T-cell (primary cell): ENCODE data around the gene TBC1D12. TPM values are rescaled to one million over a fixed set of nuclear protein-coding genes. Genes with fewer than 3 reads are reported as not detected.
A peak's percentile ranks its signal among the peaks of the same experiment; 100 is the strongest.

Source experiments
- ATAC-seq, 4 experiments: fragments of 200-7000 bp in 3 of 4; fragments of 150-1000 bp in 1 of 4; cut with Tn5 transposase; replicated peaks in 1 of 4; 1 replicate in 3 of 4; 2 replicates in 1 of 4; pipeline ENCODE4 v1.10.0; 2021; ENCODE audit warnings: moderate library complexity in 3 of 4, mild to moderate bottlenecking in 2 of 4, moderate number of reproducible peaks in 1 of 4
- CTCF ChIA-PET, 2 donors: fragments of 300-600 bp; sonication (Branson Sonifier 250); formaldehyde crosslinking; loops; one replicate each; lab custom pipeline; 2022; ENCODE audit warnings: antibody characterized with exemption in 2 of 2; lab: Charles Lee
- POLR2A ChIA-PET, 2 donors: fragments of 300-600 bp; sonication (Branson Sonifier 250); formaldehyde crosslinking; loops; one replicate each; lab custom pipeline; 2022; ENCODE audit warnings: antibody characterized with exemption in 2 of 2; lab: Charles Lee
- DNase-seq, 35 experiments: peaks; one replicate each; pipeline versions ENCODE4 v3.0.0 to v3.0.0-alpha.2; 2013 to 2023
- H3K27ac ChIP-seq: one replicate; pipeline ENCODE4 v1.5.1; 2013; ENCODE audit warnings: low read length
- H3K27me3 ChIP-seq, 2 experiments: replicated peaks in 1 of 2; 1 replicate in 1 of 2; 2 replicates in 1 of 2; pipeline versions ENCODE4 v1.6.1 to v1.7.0; 2013; ENCODE audit warnings: low read length in 1 of 2, mixed read lengths in 1 of 2; ENCODE audit not compliant: control insufficient read depth in 2 of 2, insufficient read depth in 2 of 2; ENCODE audit errors: extremely low read depth in 1 of 2
- H3K36me3 ChIP-seq, 2 donors: 1 replicate in 1 of 2; 2 replicates in 1 of 2; pipeline versions ENCODE4 v1.6.1 to v1.7.0; 2013; ENCODE audit warnings: low read length in 1 of 2; ENCODE audit not compliant: control insufficient read depth in 2 of 2, insufficient read depth in 1 of 2; ENCODE audit errors: extremely low read depth in 1 of 2
- H3K4me1 ChIP-seq, 2 experiments: 1 replicate in 1 of 2; 2 replicates in 1 of 2; pipeline versions ENCODE4 v1.6.1 to v1.7.0; 2013; ENCODE audit warnings: low read length in 2 of 2, mixed read lengths in 1 of 2; ENCODE audit not compliant: insufficient read depth in 2 of 2, control insufficient read depth in 1 of 2; ENCODE audit errors: extremely low read depth in 1 of 2
- H3K4me3 ChIP-seq, 2 donors: 1 replicate in 1 of 2; 2 replicates in 1 of 2; pipeline versions ENCODE4 v1.5.1 to v1.7.0; 2013; ENCODE audit warnings: mild to moderate bottlenecking in 2 of 2, low read length in 1 of 2, moderate library complexity in 1 of 2; ENCODE audit not compliant: control insufficient read depth in 1 of 2; ENCODE audit errors: extremely low read depth in 1 of 2
- H3K9me3 ChIP-seq: 2 replicates; pipeline ENCODE4 v1.7.0; 2013
- H3K27ac Mint-ChIP-seq, 2 donors: one replicate each; pipeline ENCODE4 v1.8.0; 2020 to 2021; ENCODE audit warnings: mild to moderate bottlenecking in 2 of 2, mixed read lengths in 2 of 2
- H3K27me3 Mint-ChIP-seq, 2 donors: one replicate each; pipeline ENCODE4 v1.8.0; 2021 to 2022; ENCODE audit warnings: mixed read lengths in 2 of 2
- H3K36me3 Mint-ChIP-seq: one replicate; pipeline ENCODE4 v1.8.0; 2021; ENCODE audit warnings: mixed read lengths
- H3K4me1 Mint-ChIP-seq, 3 donors: one replicate each; pipeline ENCODE4 v1.8.0; 2020 to 2022; ENCODE audit warnings: mixed read lengths in 3 of 3, mild to moderate bottlenecking in 1 of 3
- H3K4me3 Mint-ChIP-seq, 3 donors: one replicate each; pipeline ENCODE4 v1.8.0; 2020 to 2022; ENCODE audit warnings: mild to moderate bottlenecking in 3 of 3, mixed read lengths in 3 of 3, moderate library complexity in 3 of 3
- H3K9me3 Mint-ChIP-seq, 3 donors: one replicate each; pipeline ENCODE4 v1.8.0; 2020 to 2022; ENCODE audit warnings: mixed read lengths in 3 of 3
- WGBS: methylation state at CpG from one replicate; pipeline ENCODE4 v1.1.5; 2013; ENCODE audit warnings: missing lambda C conversion rate; ENCODE audit not compliant: insufficient coverage; 5-methylcytosine and 5-hydroxymethylcytosine counted together
- total RNA-seq, 35 experiments: library from RNA in 6 of 35; stranded (reverse) in 6 of 35; fragments of 120-200 nt in 1 of 35; gene quantifications; one replicate each; pipeline versions ENCODE4 v1.2.1 to v1.2.4 and lab custom pipeline; 2013 to 2026

Gene TBC1D12
- total RNA-seq, 5 donors from 2014 or later (not counting 1 experiment from before 2014, with no cell fraction given) = 0.16 to 0.53 (median 0.27) TPM; not detected in 1

- DNase-seq = peak; percentile 80 to 97 (median 92)
- H3K36me3 Mint-ChIP-seq = peaks cover 26% of the 10 kb centered on the region
Measured at GRCh38 chr10:94362360-94363250, 39.7 kb upstream of the TBC1D12 start, which contains the start of gene NOC3L. Gene NOC3L (minus strand): TSS chr10:94362939. CDS start chr10:94362838, 101 bp downstream.

GRCh38 chr10:94363251-94363565 lies 39.1 kb upstream of the TBC1D12 start:
- ATAC-seq = peak in 3 of 4 experiments; percentile 19 to 32 (median 21)
- H3K36me3 Mint-ChIP-seq = peaks cover 20% of the 10 kb centered on the region
- Histone ChIP-seq H3K27ac (peak overlapping the region; percentile 78), H3K36me3 (peaks cover 0 to 3% of the 10 kb centered on the region in 2 donors), H3K9me3 (no peaks in the 10 kb centered on the region), H3K27me3 (peaks cover under 1 to 2% of the 10 kb centered on the region in 2 experiments), H3K4me1 (peaks cover 10 to 14% of the 10 kb centered on the region in 2 experiments), H3K4me3 (peak overlapping the region; percentile 1 to 66)
- H3K4me3 Mint-ChIP-seq = peak overlapping the region; percentile 91 to 95 (median 94)
- CTCF ChIA-PET = interaction anchor here (0.6 to 1.6 kb wide), 5 partner anchors 12 to 1331 kb away, joined by 3 to 5 read pairs (median 4); partner anchors contain the start of genes TBC1D12 (in 1 of the 2) and TCTN3 (in 1 of the 2)
- peak overlapping the region; percentile 53 to 75 for H3K27ac Mint-ChIP-seq
- DNase-seq = no peak
- peaks cover 3 to 8% of the 10 kb centered on the region in 2 donors for H3K27me3 Mint-ChIP-seq
- 100% methylated on average over 1 of the region's 8 CpGs for WGBS
- POLR2A ChIA-PET = no interaction called here
- H3K9me3 Mint-ChIP-seq = no peaks in the 10 kb centered on the region
- H3K4me1 Mint-ChIP-seq = peaks cover 33 to 39% (median 37%) of the 10 kb centered on the region in 3 donors

More at GRCh38 chr10:94362360-94363250, 39.7 kb upstream of the TBC1D12 start, which contains the start of gene NOC3L:
- ChIA-PET CTCF (interaction anchor here (0.5 to 1.6 kb wide), 11 partner anchors 12 to 1331 kb away, joined by 3 to 5 read pairs (median 4); partner anchors contain the start of genes FRA10AC1 (in 1 of the 2), TBC1D12 (in 1 of the 2) and TCTN3 (in 1 of the 2)), POLR2A (interaction anchor here (0.7 to 1.4 kb wide), 2 partner anchors 10 to 1515 kb away, joined by 3 read pairs; partner anchors contain the start of gene EXOC6 (in 1 of the 2))
- Mint-ChIP-seq H3K4me3 (peak within 1 kb of the TSS; percentile 91 to 95 (median 94)), H3K4me1 (peaks cover 33 to 42% (median 37%) of the 10 kb centered on the region in 3 donors), H3K27ac (peak within 1 kb of the TSS; percentile 87 to 94), H3K27me3 (peaks cover 3 to 8% of the 10 kb centered on the region in 2 donors), H3K9me3 (no peaks in the 10 kb centered on the region)
- H3K27ac ChIP-seq = peak within 1 kb of the TSS; percentile 78
- peaks cover 0 to 6% of the 10 kb centered on the region in 2 donors for H3K36me3 ChIP-seq
- peak within 1 kb of the TSS; percentile 66 to 91 for H3K4me3 ChIP-seq
- H3K4me1 ChIP-seq = peaks cover 10 to 14% of the 10 kb centered on the region in 2 experiments
- peak; percentile 93 to 100 (median 98) for ATAC-seq
- under 1% methylated on average over 52 of the region's 55 CpGs for WGBS
- peaks cover 0 to 2% of the 10 kb centered on the region in 2 experiments for H3K27me3 ChIP-seq
- no peaks in the 10 kb centered on the region for H3K9me3 ChIP-seq

DNA sequence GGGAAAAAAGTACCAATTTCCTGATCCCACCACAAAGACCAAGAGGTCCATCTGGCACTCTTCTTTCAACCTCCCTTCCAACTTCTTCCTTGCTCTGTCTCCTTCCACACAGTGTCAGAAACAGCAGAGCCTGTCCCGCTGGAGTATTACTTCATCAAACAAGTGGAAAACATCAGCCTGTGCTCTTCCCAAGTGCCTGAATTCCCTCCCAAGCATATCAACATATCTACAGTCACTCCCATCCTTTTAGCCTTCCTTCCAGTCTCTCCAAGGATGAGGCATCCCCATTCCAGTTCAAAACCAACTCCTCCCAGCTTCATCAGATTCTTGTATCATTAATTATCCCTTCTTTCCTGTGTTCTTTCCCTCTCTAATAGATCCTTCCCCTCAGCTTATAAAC lies 37.9 kb upstream of the TBC1D12 start:
- 100% methylated on average over 1 of the region's 1 CpG for WGBS

DNA sequence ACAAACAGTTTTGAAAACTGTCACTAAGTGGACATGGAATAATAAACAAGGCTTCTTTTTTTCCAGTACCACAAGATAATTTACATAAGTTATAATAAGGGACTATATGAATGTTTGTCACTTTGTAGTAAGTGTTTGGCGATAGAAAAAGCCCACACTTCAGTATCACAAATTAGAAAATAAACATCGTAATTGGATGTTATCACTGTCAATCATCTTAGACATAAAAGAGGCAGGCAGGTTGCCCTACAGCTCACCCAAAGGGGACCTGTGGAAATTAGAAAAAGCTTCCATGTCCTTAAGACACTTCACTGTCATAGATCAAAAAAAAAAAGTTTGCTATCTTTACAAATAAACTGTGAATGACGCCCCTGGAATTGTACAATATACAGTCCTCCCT lies 36.0 kb upstream of the TBC1D12 start:
- no peak for ATAC-seq
- H3K9me3 Mint-ChIP-seq = no peaks in the 10 kb centered on the region

More for the DNA sequence above, 37.9 kb upstream of the TBC1D12 start:
- peaks cover 10% of the 10 kb centered on the region for H3K36me3 Mint-ChIP-seq
- no peak overlapping the region for H3K27ac Mint-ChIP-seq
- CTCF ChIA-PET = no interaction called here
- peaks cover 26 to 33% (median 29%) of the 10 kb centered on the region in 3 donors for H3K4me1 Mint-ChIP-seq
- H3K27me3 ChIP-seq = peaks cover 3% of the 10 kb centered on the region in 2 experiments
- no peak overlapping the region for H3K4me3 ChIP-seq
- H3K36me3 ChIP-seq = no peaks in the 10 kb centered on the region
- H3K9me3 ChIP-seq = no peaks in the 10 kb centered on the region
- ATAC-seq (no peak), DNase-seq (no peak)
- H3K9me3 Mint-ChIP-seq = no peaks in the 10 kb centered on the region
- H3K4me1 ChIP-seq = peaks cover 10 to 14% of the 10 kb centered on the region in 2 experiments
- peak overlapping the region in 1 of 3 donors; percentile 0 for H3K4me3 Mint-ChIP-seq
- no peak overlapping the region for H3K27ac ChIP-seq
- peaks cover 7 to 11% of the 10 kb centered on the region in 2 donors for H3K27me3 Mint-ChIP-seq
- POLR2A ChIA-PET = interaction anchor here in 1 of 2 donors (0.6 kb wide), 1 partner anchor 1289 kb away, joined by 4 read pairs; no protein-coding TSS in a partner anchor

DNA sequence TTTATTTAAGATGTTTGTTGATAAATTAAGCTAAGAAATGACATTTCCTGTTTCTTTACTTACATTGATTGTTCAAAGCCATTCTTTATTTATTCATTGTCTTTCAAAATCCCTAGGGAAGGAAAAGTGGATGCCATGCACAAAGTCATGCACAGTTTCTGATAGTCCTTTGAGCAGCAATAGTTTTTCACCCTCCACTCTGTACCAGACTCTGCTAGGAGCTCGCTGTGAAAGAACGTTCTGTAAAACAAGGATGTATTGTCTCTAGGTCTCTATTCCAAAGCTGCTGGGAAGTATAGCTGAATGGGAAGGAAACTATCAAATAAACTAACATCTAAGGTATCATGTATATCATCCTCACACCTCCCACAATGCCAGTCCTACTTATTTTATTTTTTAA lies 31.8 kb upstream of the TBC1D12 start:
- H3K27me3 Mint-ChIP-seq = peaks cover 22 to 35% of the 10 kb centered on the region in 2 donors
- no peaks in the 10 kb centered on the region for H3K9me3 Mint-ChIP-seq
- CTCF ChIA-PET = interaction anchor here in 1 of 2 donors (0.6 kb wide), 1 partner anchor 859 kb away, joined by 3 read pairs; no protein-coding TSS in a partner anchor
- H3K36me3 Mint-ChIP-seq = no peaks in the 10 kb centered on the region
- Histone ChIP-seq H3K27me3 (peaks cover 4 to 15% of the 10 kb centered on the region in 2 experiments), H3K9me3 (no peaks in the 10 kb centered on the region), H3K4me3 (no peak overlapping the region), H3K4me1 (no peaks in the 10 kb centered on the region), H3K27ac (no peak overlapping the region), H3K36me3 (no peaks in the 10 kb centered on the region)
- ATAC-seq = no peak
- no peak overlapping the region for H3K27ac Mint-ChIP-seq
- POLR2A ChIA-PET = no interaction called here
- DNase-seq = no peak
- WGBS = no CpG with 5 or more reads among the region's 2 CpGs
- no peaks in the 10 kb centered on the region for H3K4me1 Mint-ChIP-seq
- H3K4me3 Mint-ChIP-seq = no peak overlapping the region

More for the DNA sequence above, 36.0 kb upstream of the TBC1D12 start:
- ChIA-PET CTCF (interaction anchor here in 1 of 2 donors (0.6 kb wide), 1 partner anchor 15 kb away, joined by 4 read pairs; no protein-coding TSS in a partner anchor), POLR2A (no interaction called here)
- H3K4me1 Mint-ChIP-seq = peaks cover 13 to 20% (median 14%) of the 10 kb centered on the region in 3 donors
- no peak overlapping the region for H3K27ac ChIP-seq
- peaks cover 5 to 10% of the 10 kb centered on the region in 2 experiments for H3K4me1 ChIP-seq
- no peaks in the 10 kb centered on the region for H3K36me3 Mint-ChIP-seq
- H3K4me3 Mint-ChIP-seq = no peak overlapping the region
- no peak for DNase-seq
- no peaks in the 10 kb centered on the region for H3K36me3 ChIP-seq
- 100% methylated on average over 1 of the region's 3 CpGs for WGBS
- H3K27me3 ChIP-seq = peaks cover 4 to 7% of the 10 kb centered on the region in 2 experiments
- no peak overlapping the region for H3K4me3 ChIP-seq
- peaks cover 16 to 19% of the 10 kb centered on the region in 2 donors for H3K27me3 Mint-ChIP-seq
- no peak overlapping the region for H3K27ac Mint-ChIP-seq
- no peaks in the 10 kb centered on the region for H3K9me3 ChIP-seq

GRCh38 chr10:94375374-94375773 lies 27.0 kb upstream of the TBC1D12 start:
- POLR2A ChIA-PET = no interaction called here
- Mint-ChIP-seq H3K27me3 (peaks cover 37 to 38% of the 10 kb centered on the region in 2 donors), H3K36me3 (no peaks in the 10 kb centered on the region), H3K27ac (no peak overlapping the region), H3K4me1 (no peaks in the 10 kb centered on the region), H3K4me3 (no peak overlapping the region), H3K9me3 (no peaks in the 10 kb centered on the region)
- Histone ChIP-seq H3K4me1 (no peaks in the 10 kb centered on the region), H3K4me3 (no peak overlapping the region), H3K27ac (no peak overlapping the region), H3K9me3 (no peaks in the 10 kb centered on the region), H3K27me3 (peaks cover 2 to 15% of the 10 kb centered on the region in 2 experiments), H3K36me3 (no peaks in the 10 kb centered on the region)
- WGBS = 100% methylated on average over 1 of the region's 1 CpG
- ATAC-seq (no peak), DNase-seq (no peak)
- CTCF ChIA-PET = interaction anchor here in 1 of 2 donors (0.9 kb wide), 1 partner anchor 8 kb away, joined by 3 read pairs; no protein-coding TSS in a partner anchor
